Naive B cell (primary cell): ENCODE results near the gene PCDHGA8. TPM values are rescaled to one million over a fixed set of nuclear protein-coding genes. Genes with fewer than 3 reads are reported as not detected.

Source experiments
- ATAC-seq, 2 donors: fragments of 150-1000 bp; cut with Tn5 transposase; 2 replicates each; pipeline ENCODE4 v1.10.0; 2021; ENCODE audit warnings: low read depth in 2 of 2, mild to moderate bottlenecking in 2 of 2, moderate library complexity in 2 of 2
- DNase-seq: peaks from one replicate; pipeline ENCODE4 v3.0.0; 2022
- H3K27ac Mint-ChIP-seq, 6 donors: one replicate each; pipeline ENCODE4 v1.8.0; 2020 to 2022; ENCODE audit warnings: mild to moderate bottlenecking in 6 of 6, mixed read lengths in 6 of 6, moderate library complexity in 5 of 6, inconsistent platforms in 2 of 6
- H3K27me3 Mint-ChIP-seq, 3 donors: one replicate each; pipeline ENCODE4 v1.8.0; 2021 to 2022; ENCODE audit warnings: mixed read lengths in 3 of 3, mild to moderate bottlenecking in 1 of 3
- H3K36me3 Mint-ChIP-seq, 2 donors: one replicate each; pipeline ENCODE4 v1.8.0; 2020 to 2022; ENCODE audit warnings: mixed read lengths in 2 of 2, inconsistent platforms in 1 of 2, mild to moderate bottlenecking in 1 of 2
- H3K4me1 Mint-ChIP-seq, 3 donors: one replicate each; pipeline ENCODE4 v1.8.0; 2020 to 2022; ENCODE audit warnings: mixed read lengths in 3 of 3, inconsistent platforms in 1 of 3, mild to moderate bottlenecking in 1 of 3, moderate library complexity in 1 of 3
- H3K4me3 Mint-ChIP-seq, 8 donors: one replicate each; pipeline ENCODE4 v1.8.0; 2020 to 2022; ENCODE audit warnings: mild to moderate bottlenecking in 8 of 8, mixed read lengths in 8 of 8, moderate library complexity in 8 of 8, inconsistent platforms in 2 of 8
- H3K9me3 Mint-ChIP-seq, 7 donors: one replicate each; pipeline ENCODE4 v1.8.0; 2020 to 2022; ENCODE audit warnings: mixed read lengths in 7 of 7, mild to moderate bottlenecking in 5 of 7, inconsistent platforms in 2 of 7, moderate library complexity in 1 of 7
- polyA plus RNA-seq, 6 donors: library from polyadenylated mRNA; unstranded; fragments of 300-500 nt; fragmentation: Illumina TruSeq; gene quantifications; one replicate each; pipeline ENCODE4 v1.2.3, GENCODE V29; 2021; ENCODE audit warnings: low read depth in 6 of 6

The PCDHGA8 gene
- polyA plus RNA-seq, 6 donors from 2014 or later: not detected

DNA sequence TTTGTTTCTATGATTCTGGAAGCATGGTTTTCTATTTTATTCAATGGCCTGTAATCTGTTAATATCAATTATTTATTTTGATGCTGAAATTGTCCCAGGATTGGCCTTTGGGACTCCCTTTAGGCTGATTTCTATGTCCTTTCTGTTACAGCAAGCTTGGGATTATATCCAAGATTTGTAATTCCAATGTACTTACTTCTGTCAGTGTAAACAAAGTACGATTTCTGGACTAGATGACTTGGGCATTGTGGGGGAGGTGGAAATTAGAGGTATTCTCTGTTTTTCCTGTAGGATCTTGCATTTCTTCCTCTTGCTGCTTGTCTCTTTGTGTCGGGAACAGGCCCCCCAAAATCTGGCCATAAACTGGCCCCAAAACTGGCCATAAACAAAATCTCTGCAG, 41.6 kb downstream of the PCDHGA8 start:
- Mint-ChIP-seq H3K4me1 (peaks cover 13 to 20% (median 13%) of the 10 kb centered on the region in 3 donors), H3K4me3 (no peak overlapping the region), H3K27ac (no peak overlapping the region), H3K36me3 (peaks cover 12 to 43% of the 10 kb centered on the region in 2 donors), H3K9me3 (peaks cover 8 to 50% (median 33%) of the 10 kb centered on the region in 7 donors), H3K27me3 (peaks cover 45 to 57% (median 54%) of the 10 kb centered on the region in 3 donors)
- DNase-seq (no peak), ATAC-seq (no peak)

GRCh38 chr5:141437221-141437620, 44.8 kb downstream of the PCDHGA8 start:
- Mint-ChIP-seq H3K27me3 (peaks cover 31 to 61% (median 40%) of the 10 kb centered on the region in 3 donors), H3K4me3 (no peak overlapping the region), H3K36me3 (peaks cover 0 to 27% of the 10 kb centered on the region in 2 donors), H3K4me1 (peaks cover 0 to 2% (median 0%) of the 10 kb centered on the region in 3 donors), H3K9me3 (peaks cover 4 to 33% (median 21%) of the 10 kb centered on the region in 7 donors), H3K27ac (no peak overlapping the region)
- DNase-seq (no peak), ATAC-seq (no peak)

DNA sequence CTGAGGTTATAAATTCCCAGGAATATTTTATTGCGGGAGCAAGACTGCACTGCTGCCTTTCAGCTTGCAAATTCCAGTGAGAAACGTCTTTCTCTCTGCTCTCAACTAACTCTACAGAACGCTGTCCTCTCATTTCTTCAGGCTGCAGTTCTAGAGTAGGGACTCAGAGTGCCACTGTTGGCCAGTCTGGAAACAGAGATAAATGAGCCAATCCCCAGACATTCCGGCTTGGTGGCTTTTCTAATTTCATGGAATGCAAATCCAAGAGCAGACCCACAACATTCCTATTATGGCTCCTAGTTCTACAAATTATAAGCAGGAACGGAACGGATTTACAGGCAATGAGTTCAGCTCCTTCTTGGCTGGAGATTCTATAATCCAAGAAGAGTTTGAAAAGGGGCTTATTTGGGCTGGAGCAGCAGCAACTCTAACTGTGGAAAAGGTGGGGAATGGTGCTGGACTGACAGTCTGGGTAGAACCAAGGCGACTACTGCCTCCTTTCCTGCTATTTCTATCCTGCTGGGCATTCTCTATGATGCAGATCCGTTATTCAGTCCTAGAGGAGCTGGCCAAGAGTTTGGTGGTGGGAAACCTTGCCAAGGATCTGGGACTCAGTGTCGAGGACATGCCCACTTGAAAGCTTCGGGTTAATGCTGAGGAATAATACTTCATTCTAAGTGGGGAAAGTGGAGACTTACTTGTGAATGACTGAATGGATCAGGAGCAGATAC, 47.1 kb downstream of the PCDHGA8 start:
- H3K4me1 Mint-ChIP-seq: no peaks in the 10 kb centered on the region
- peaks cover 0 to 14% of the 10 kb centered on the region in 2 donors for H3K36me3 Mint-ChIP-seq
- ATAC-seq (no peak), DNase-seq (no peak)
- no peak overlapping the region for H3K4me3 Mint-ChIP-seq
- peaks cover 5 to 20% (median 8%) of the 10 kb centered on the region in 7 donors for H3K9me3 Mint-ChIP-seq
- H3K27ac Mint-ChIP-seq: no peak overlapping the region
- peaks cover 22 to 48% (median 23%) of the 10 kb centered on the region in 3 donors for H3K27me3 Mint-ChIP-seq

- no peaks in the 10 kb centered on the region for H3K4me1 Mint-ChIP-seq
- H3K9me3 Mint-ChIP-seq: peaks cover 5 to 17% (median 8%) of the 10 kb centered on the region in 7 donors
- no peak for ATAC-seq
- peaks cover 19 to 54% (median 21%) of the 10 kb centered on the region in 3 donors for H3K27me3 Mint-ChIP-seq
- peak overlapping the region in 1 of 6 donors; percentile 33 for H3K27ac Mint-ChIP-seq
- H3K36me3 Mint-ChIP-seq: peaks cover 0 to 8% of the 10 kb centered on the region in 2 donors
- peak overlapping the region in 1 of 8 donors; percentile 15 for H3K4me3 Mint-ChIP-seq
- DNase-seq: no peak
Observed at GRCh38 chr5:141440341-141440740, 47.9 kb downstream of the PCDHGA8 start.

DNA sequence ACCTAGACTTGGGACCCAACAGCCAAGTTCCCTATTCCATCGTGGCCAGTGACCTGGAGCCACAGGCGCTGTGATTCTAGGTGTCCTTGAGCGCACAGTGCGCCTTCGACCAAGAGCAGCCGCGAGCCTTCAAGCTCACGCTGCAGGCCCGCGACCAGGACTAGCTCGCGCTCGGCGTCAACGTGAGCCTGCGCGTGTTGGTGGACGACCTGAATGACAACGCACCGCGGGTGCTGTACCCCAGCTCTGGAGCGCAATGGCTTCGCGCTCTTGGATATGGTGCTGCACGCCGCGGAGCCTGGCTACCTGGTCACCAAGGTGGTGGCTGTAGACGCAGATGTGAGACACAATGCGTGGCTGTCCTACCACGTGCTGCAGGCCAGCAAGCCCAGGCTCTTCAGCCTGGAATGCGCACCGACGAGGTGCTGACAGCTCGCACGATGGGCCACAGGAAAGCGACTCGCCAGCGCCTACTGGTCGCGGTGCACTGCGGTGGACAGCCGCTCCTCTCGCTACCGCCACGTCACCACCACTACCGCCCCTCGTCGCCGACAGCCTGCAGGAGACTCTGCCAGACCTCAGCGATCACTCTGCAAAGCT, 49.2 kb downstream of the PCDHGA8 start:
- H3K4me3 Mint-ChIP-seq: no peak overlapping the region
- no peak for DNase-seq
- H3K36me3 Mint-ChIP-seq: peaks cover 0 to 8% of the 10 kb centered on the region in 2 donors
- ATAC-seq: no peak
- peaks cover 5 to 14% (median 8%) of the 10 kb centered on the region in 7 donors for H3K9me3 Mint-ChIP-seq
- H3K27ac Mint-ChIP-seq: no peak overlapping the region
- H3K27me3 Mint-ChIP-seq: peaks cover 22 to 58% (median 24%) of the 10 kb centered on the region in 3 donors
- H3K4me1 Mint-ChIP-seq: no peaks in the 10 kb centered on the region

Other genes starting within 250 kb of the PCDHGA8 start
- not detected for gene PCDHB6, start 242.6 kb upstream of the PCDHGA8 start, polyA plus RNA-seq
- gene PCDHB7, start 220.0 kb upstream of the PCDHGA8 start, polyA plus RNA-seq: not detected
- not detected for gene PCDHB8, start 214.8 kb upstream of the PCDHGA8 start, polyA plus RNA-seq
- gene PCDHB16, start 210.2 kb upstream of the PCDHGA8 start, polyA plus RNA-seq: not detected
- gene PCDHB9, start 205.5 kb upstream of the PCDHGA8 start, polyA plus RNA-seq: not detected
- gene PCDHB10, start 200.3 kb upstream of the PCDHGA8 start, polyA plus RNA-seq: not detected
- gene PCDHB11, start 193.0 kb upstream of the PCDHGA8 start, polyA plus RNA-seq: not detected
- not detected for gene PCDHB12, start 183.9 kb upstream of the PCDHGA8 start, polyA plus RNA-seq
- gene PCDHB13, start 178.7 kb upstream of the PCDHGA8 start, polyA plus RNA-seq: not detected
- gene PCDHB14, start 169.3 kb upstream of the PCDHGA8 start, polyA plus RNA-seq: not detected
- not detected for gene PCDHB15, start 147.2 kb upstream of the PCDHGA8 start, polyA plus RNA-seq
- gene SLC25A2, start 88.6 kb upstream of the PCDHGA8 start, polyA plus RNA-seq: under 1 TPM in 1 of 6 donors, not detected in 5; 0.20 TPM
- 100 to 1,000 TPM; 270 to 315 (median 285) TPM for gene TAF7, start 71.8 kb upstream of the PCDHGA8 start, polyA plus RNA-seq
- not detected for gene PCDHGA1, start 62.1 kb upstream of the PCDHGA8 start, polyA plus RNA-seq
- not detected for gene PCDHGA2, start 53.9 kb upstream of the PCDHGA8 start, polyA plus RNA-seq
- not detected for gene PCDHGA3, start 48.8 kb upstream of the PCDHGA8 start, polyA plus RNA-seq
- gene PCDHGB1, start 42.5 kb upstream of the PCDHGA8 start, polyA plus RNA-seq: not detected
- gene PCDHGA4, start 37.6 kb upstream of the PCDHGA8 start, polyA plus RNA-seq: under 1 TPM in 2 of 6 donors, not detected in 4; 0.14 to 0.16 TPM
- gene PCDHGB2, start 32.6 kb upstream of the PCDHGA8 start, polyA plus RNA-seq: under 1 TPM in 3 of 6 donors, not detected in 3; 0.27 to 0.82 (median 0.74) TPM
- under 1 TPM in 1 of 6 donors, not detected in 5; 0.10 TPM for gene PCDHGA5, start 28.5 kb upstream of the PCDHGA8 start, polyA plus RNA-seq
- gene PCDHGB3, start 22.4 kb upstream of the PCDHGA8 start, polyA plus RNA-seq: under 1 TPM in 1 of 6 donors, not detected in 5; 0.21 TPM
- under 1 TPM in 1 of 6 donors, not detected in 5; 0.08 TPM for gene PCDHGA6, start 18.7 kb upstream of the PCDHGA8 start, polyA plus RNA-seq
- gene PCDHGA7, start 9.9 kb upstream of the PCDHGA8 start, polyA plus RNA-seq: not detected
- under 1 TPM in 1 of 6 donors, not detected in 5; 0.15 TPM for gene PCDHGB4, start 4.9 kb upstream of the PCDHGA8 start, polyA plus RNA-seq
- gene PCDHGB5, start 5.3 kb downstream of the PCDHGA8 start, polyA plus RNA-seq: under 1 TPM in 3 of 6 donors, not detected in 3; 0.12 to 0.27 (median 0.20) TPM
- gene PCDHGA9, start 10.1 kb downstream of the PCDHGA8 start, polyA plus RNA-seq: under 1 TPM in 1 of 6 donors, not detected in 5; 0.25 TPM
- under 1 TPM in 2 of 6 donors, not detected in 4; 0.11 to 0.17 TPM for gene PCDHGB6, start 15.4 kb downstream of the PCDHGA8 start, polyA plus RNA-seq
- gene PCDHGA10, start 20.4 kb downstream of the PCDHGA8 start, polyA plus RNA-seq: under 1 TPM in 1 of 6 donors, not detected in 5; 0.05 TPM
- not detected for gene PCDHGB7, start 25.0 kb downstream of the PCDHGA8 start, polyA plus RNA-seq
- not detected for gene PCDHGA11, start 28.4 kb downstream of the PCDHGA8 start, polyA plus RNA-seq
- gene PCDHGA12, start 37.9 kb downstream of the PCDHGA8 start, polyA plus RNA-seq: under 1 TPM in 3 of 6 donors, not detected in 3; 0.09 to 0.16 (median 0.11) TPM
- gene PCDHGC3, start 83.3 kb downstream of the PCDHGA8 start, polyA plus RNA-seq: under 1 TPM in 3 of 6 donors, not detected in 3; 0.35 to 0.86 (median 0.61) TPM
- not detected for gene PCDHGC4, start 92.4 kb downstream of the PCDHGA8 start, polyA plus RNA-seq
- not detected for gene PCDHGC5, start 96.4 kb downstream of the PCDHGA8 start, polyA plus RNA-seq
- gene DIAPH1, start 226.4 kb downstream of the PCDHGA8 start, polyA plus RNA-seq: 10 to 100 TPM; 29.5 to 54.9 (median 45.9) TPM
- 100 to 1,000 TPM in 3 of 6 donors, 10 to 100 TPM in 3; 88.0 to 173 (median 99.5) TPM for gene HDAC3, start 244.2 kb downstream of the PCDHGA8 start, polyA plus RNA-seq
- 1 to 10 TPM; 1.3 to 3.8 (median 2.3) TPM for gene RELL2, start 244.4 kb downstream of the PCDHGA8 start, polyA plus RNA-seq